Brain microvascular endothelial cell (primary cell): ENCODE measurements around the gene OGT.
"Not testable (repeated sequence)": the region's sequence is repeated elsewhere in the genome, so short reads cannot be mapped to it uniquely, and the experiment has no call there.

Experiments used
- DNase-seq: peaks from one replicate; pipeline ENCODE4 v3.0.0-alpha.2; 2020
- H3K27ac ChIP-seq: fragments of 250-450 bp; sonication (Bioruptor Pico); 2 replicates; pipeline ENCODE4 v1.5.1; 2020; ENCODE audit warnings: mild to moderate bottlenecking, moderate library complexity
- H3K27me3 ChIP-seq: fragments of 250-450 bp; sonication (Bioruptor Pico); replicated peaks from 2 replicates; pipeline ENCODE4 v1.5.1; 2020; ENCODE audit warnings: mild to moderate bottlenecking
- H3K36me3 ChIP-seq: fragments of 250-450 bp; sonication (Bioruptor Pico); replicated peaks from 2 replicates; pipeline ENCODE4 v1.5.1; 2020; ENCODE audit warnings: mild to moderate bottlenecking
- H3K4me3 ChIP-seq: 2 replicates; pipeline ENCODE4 v1.5.1; 2011; ENCODE audit warnings: low read depth, mild to moderate bottlenecking, control low read depth, low read length, moderate library complexity
- in situ Hi-C: cut with HindIII; loops from 2 replicates; pipeline ENCODE4 v1.10.0; 2017; ENCODE audit warnings: low sequenced_read_pairs, low pct_ligation_motif_present
- TF ChIP-seq, protein P1 (sequence below): IDR thresholded peaks from 2 replicates; pipeline ENCODE4 v1.5.1; 2011; ENCODE audit warnings: low read depth, mild to moderate bottlenecking, moderate library complexity, low read length, control low read depth, inconsistent platforms; ENCODE audit errors: missing control alignments

Gene OGT

GRCh38 chrX:71563921-71564320 lies 31.0 kb downstream of the OGT start:
- H3K36me3 ChIP-seq: peaks cover 53% of the 10 kb centered on the region
- TF ChIP-seq, protein P1, sequence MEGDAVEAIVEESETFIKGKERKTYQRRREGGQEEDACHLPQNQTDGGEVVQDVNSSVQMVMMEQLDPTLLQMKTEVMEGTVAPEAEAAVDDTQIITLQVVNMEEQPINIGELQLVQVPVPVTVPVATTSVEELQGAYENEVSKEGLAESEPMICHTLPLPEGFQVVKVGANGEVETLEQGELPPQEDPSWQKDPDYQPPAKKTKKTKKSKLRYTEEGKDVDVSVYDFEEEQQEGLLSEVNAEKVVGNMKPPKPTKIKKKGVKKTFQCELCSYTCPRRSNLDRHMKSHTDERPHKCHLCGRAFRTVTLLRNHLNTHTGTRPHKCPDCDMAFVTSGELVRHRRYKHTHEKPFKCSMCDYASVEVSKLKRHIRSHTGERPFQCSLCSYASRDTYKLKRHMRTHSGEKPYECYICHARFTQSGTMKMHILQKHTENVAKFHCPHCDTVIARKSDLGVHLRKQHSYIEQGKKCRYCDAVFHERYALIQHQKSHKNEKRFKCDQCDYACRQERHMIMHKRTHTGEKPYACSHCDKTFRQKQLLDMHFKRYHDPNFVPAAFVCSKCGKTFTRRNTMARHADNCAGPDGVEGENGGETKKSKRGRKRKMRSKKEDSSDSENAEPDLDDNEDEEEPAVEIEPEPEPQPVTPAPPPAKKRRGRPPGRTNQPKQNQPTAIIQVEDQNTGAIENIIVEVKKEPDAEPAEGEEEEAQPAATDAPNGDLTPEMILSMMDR: no peak
- in situ Hi-C loops: no loop called here
- H3K4me3 ChIP-seq: no peak overlapping the region
- no peak overlapping the region for H3K27ac ChIP-seq
- no peak for DNase-seq
- H3K27me3 ChIP-seq: no peaks in the 10 kb centered on the region

DNA sequence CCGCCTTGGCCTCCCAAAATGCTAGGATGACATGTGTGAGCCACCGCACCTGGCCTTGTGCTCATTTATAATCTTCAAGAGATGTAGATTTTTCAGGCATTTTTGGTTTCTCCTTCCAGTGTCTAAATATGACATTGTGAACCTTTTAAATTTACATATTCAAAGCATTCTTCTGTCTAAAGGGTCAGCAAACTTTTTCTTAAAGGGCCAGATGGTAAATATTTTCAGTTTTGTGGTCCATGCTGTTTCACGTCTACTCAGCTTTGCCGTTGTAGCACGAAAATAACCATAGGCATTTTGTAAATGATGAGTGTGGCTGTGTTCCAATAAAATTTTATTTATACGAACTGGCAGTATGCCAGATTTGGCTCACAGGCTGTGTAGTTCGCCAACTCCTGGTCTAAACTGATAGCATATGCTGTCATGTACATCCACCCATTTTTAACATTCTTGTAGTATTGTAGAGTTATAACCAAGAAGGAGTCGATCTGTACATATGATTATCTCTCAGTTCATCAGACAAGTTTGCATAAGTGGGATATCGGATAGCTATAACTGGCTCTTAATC lies 32.7 kb downstream of the OGT start:
- no peaks in the 10 kb centered on the region for H3K27me3 ChIP-seq
- no peak for DNase-seq
- TF ChIP-seq, protein P1: no peak
- no peak overlapping the region for H3K27ac ChIP-seq
- in situ Hi-C loops: no loop called here
- no peak overlapping the region for H3K4me3 ChIP-seq
- H3K36me3 ChIP-seq: peaks cover 52% of the 10 kb centered on the region

GRCh38 chrX:71571390-71571789 lies 38.5 kb downstream of the OGT start:
- DNase-seq, H3K27me3 ChIP-seq, H3K4me3 ChIP-seq, in situ Hi-C loops, H3K27ac ChIP-seq: not testable (repeated sequence)
- H3K36me3 ChIP-seq: peaks cover 20% of the 10 kb centered on the region

DNA sequence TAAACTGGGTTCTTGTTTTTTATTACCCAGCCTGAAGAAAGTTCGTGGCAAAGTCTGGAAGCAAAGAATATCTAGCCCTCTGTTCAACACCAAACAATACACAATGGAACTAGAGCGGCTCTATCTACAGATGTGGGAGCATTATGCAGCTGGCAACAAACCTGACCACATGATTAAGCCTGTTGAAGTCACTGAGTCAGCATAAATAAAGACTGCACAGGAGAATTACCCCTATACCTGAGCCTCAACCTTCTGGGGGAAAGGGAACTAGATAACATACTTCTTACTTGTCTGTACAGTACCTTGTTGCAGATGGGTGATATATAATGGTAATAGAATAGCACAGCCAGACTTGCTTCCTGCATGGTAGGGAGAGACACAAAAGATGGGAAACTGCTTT lies 40.7 kb downstream of the OGT start:
- Histone ChIP-seq H3K27me3 (no peaks in the 10 kb centered on the region), H3K36me3 (peaks cover 11% of the 10 kb centered on the region), H3K27ac (no peak overlapping the region), H3K4me3 (no peak overlapping the region)
- TF ChIP-seq, protein P1: no peak
- DNase-seq: no peak
- in situ Hi-C loops: no loop called here

DNA sequence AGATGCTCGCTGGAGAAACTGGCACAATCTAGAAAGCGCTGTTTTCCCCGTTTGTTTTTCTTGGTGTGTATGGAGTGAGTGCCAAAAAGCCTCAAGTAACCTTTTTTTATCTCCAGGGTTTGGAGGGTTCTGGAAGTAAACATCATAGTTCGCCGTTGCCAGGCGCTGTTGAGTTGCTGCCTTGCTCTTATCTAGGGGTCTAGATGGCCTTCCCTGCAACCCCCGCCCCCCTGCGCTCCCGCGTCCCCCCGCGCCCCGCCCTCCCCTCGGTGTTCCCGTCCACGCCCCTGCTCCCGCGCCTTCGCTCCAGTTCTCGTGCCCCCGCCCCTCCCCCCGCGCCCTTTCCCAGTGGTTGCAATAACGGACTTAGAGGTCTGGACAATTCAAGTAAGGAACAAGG lies 44.8 kb downstream of the OGT start:
- TF ChIP-seq, protein P1: no peak
- in situ Hi-C loops: no loop called here
- peaks cover 6% of the 10 kb centered on the region for H3K36me3 ChIP-seq
- no peak overlapping the region for H3K4me3 ChIP-seq
- no peaks in the 10 kb centered on the region for H3K27me3 ChIP-seq
- H3K27ac ChIP-seq: no peak overlapping the region
- DNase-seq: no peak

DNA sequence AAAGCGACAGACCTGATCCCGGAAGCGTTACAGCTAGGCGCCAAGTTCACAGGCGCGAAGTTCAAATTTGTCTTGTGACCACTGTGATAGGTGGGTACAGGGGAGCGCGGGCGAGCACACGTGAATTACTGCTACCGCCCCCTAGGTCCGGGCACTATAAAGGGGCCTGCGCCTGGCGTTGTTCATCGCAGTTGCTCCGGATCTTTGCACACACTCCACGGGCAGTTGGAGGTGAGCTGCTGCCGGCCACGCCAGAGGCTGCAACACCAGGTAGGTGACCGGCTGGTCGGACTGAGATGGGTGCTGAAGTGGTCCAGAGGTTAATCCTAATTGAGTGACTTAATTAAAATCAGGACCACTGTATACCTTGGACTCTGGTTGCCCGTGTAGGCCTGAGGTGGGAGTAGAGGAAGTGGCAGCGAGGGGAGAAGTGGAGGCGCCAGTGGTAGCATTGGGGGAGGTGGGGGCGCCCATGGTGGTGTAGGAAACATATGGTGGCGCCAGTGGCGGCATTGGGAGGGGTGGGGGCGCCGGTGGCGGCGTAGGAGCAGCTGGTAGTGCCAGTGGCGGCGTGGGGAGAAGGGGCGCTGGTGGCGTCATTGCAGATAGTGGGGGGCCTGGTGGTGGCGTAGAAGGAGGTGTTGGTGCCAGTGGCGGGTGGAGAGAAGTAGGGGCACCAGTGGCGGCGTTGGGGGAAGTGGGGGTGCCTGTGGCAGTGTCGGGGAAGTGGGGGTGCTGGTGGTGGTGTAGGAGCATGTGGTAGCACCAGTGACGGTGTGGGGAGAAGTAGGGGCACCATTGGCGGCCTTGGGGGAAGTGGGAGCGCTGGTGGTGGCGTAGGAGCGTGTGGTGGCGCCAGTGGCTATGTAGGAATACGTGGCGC lies 45.6 kb downstream of the OGT start, which contains the start of gene GCNA:
TSS of gene GCNA (plus strand) at position 185 of the 883 bp plus-strand sequence. CDS start 2,385 bp downstream, outside the sequence.
- TF ChIP-seq, protein P1: no peak
- no peak for DNase-seq
- Histone ChIP-seq H3K27me3 (no peaks in the 10 kb centered on the region), H3K36me3 (peaks cover 4% of the 10 kb centered on the region), H3K4me3 (no peak within 1 kb of the TSS), H3K27ac (no peak within 1 kb of the TSS)
- in situ Hi-C loops: no loop called here
